ENCODE measurements around the gene NADK.

GRCh38 chr1:1703796-1704195 is 74.5 kb downstream of the NADK start:
- TF ChIP-seq CTCF (IDR thresholded peaks at IDR 0.05 in 2 of 3, conservative IDR thresholded peaks at IDR 0.05 in 1 of 3; ENCODE audit: control insufficient read depth in 2 of 3, extremely low read depth in 1 of 3, insufficient read depth in 1 of 3, low read depth in 3 of 3, low read length in 3 of 3) = no peak
- no peak for TF ChIP-seq TCF7 (IDR thresholded peaks at IDR 0.05; ENCODE audit: borderline replicate concordance)
- no peak for TF ChIP-seq ATF2 (IDR thresholded peaks at IDR 0.05; ENCODE audit: low read length)
- TF ChIP-seq EZH2 (IDR thresholded peaks at IDR 0.05; ENCODE audit: borderline replicate concordance, control insufficient read depth, low read depth, low read length) = no peak
- no peak for TF ChIP-seq MYC (IDR thresholded peaks at IDR 0.05; ENCODE audit: insufficient read depth, insufficient read length, insufficient replicate concordance, low read length, severe bottlenecking)
- no peak for TF ChIP-seq POLR2A (IDR thresholded peaks at IDR 0.05; ENCODE audit: low read depth, low read length)
- no peak for TF ChIP-seq ESRRA (IDR thresholded peaks at IDR 0.05; ENCODE audit: low read length)
- TF ChIP-seq WRNIP1 (IDR thresholded peaks at IDR 0.05; ENCODE audit: borderline replicate concordance, low read depth, low read length) = no peak
- TF ChIP-seq NR2F1 (conservative IDR thresholded peaks at IDR 0.05) = no peak
- no peak for TF ChIP-seq PAX8 (IDR thresholded peaks at IDR 0.05)
- TF ChIP-seq GABPA (IDR thresholded peaks at IDR 0.05; ENCODE audit: low read depth) = no peak
- no peak for TF ChIP-seq SRF (IDR thresholded peaks at IDR 0.05; ENCODE audit: low read depth in 2 of 2, low read length in 2 of 2)
- TF ChIP-seq POLR2AphosphoS5 (IDR thresholded peaks at IDR 0.05; ENCODE audit: low read length) = no peak
